Esophagus muscularis mucosa (tissue), 4 donors: ENCODE measurements around the gene MAEA. TPM values are rescaled to one million over a fixed set of nuclear protein-coding genes. Genes with fewer than 3 reads are reported as not detected.

Source experiments
- DNase-seq: peaks from one replicate; pipeline ENCODE4 v3.0.0-alpha.2; 2017; ENCODE audit errors: extremely low spot score
- H3K27ac ChIP-seq, 4 donors: fragments of 200-600 bp; sonication (generic); replicated peaks in 1 of 4; 1 replicate in 3 of 4; 2 replicates in 1 of 4; pipeline ENCODE4 v1.5.1; 2016 to 2019; ENCODE audit warnings: mild to moderate bottlenecking in 1 of 4
- H3K27me3 ChIP-seq, 4 donors: fragments of 200-600 bp; sonication (generic); one replicate each; pipeline versions ENCODE4 v1.5.1 to v1.6.0; 2016 to 2019
- H3K36me3 ChIP-seq, 4 donors: fragments of 200-600 bp; sonication (generic); one replicate each; pipeline ENCODE4 v1.5.1; 2016 to 2019
- H3K4me1 ChIP-seq, 4 donors: fragments of 200-600 bp; sonication (generic); one replicate each; pipeline ENCODE4 v1.5.1; 2016 to 2019
- H3K4me3 ChIP-seq, 4 donors: fragments of 200-600 bp; sonication (generic); 1 replicate in 2 of 4; 2 replicates in 2 of 4; pipeline ENCODE4 v1.5.1; 2016 to 2019; ENCODE audit warnings: mild to moderate bottlenecking in 4 of 4, moderate library complexity in 1 of 4
- H3K9me3 ChIP-seq, 4 donors: fragments of 200-600 bp; sonication (generic); 1 replicate in 3 of 4; 2 replicates in 1 of 4; pipeline ENCODE4 v1.5.1; 2016 to 2019
- EP300 ChIP-seq: sonication (generic); formaldehyde crosslinking; IDR thresholded peaks from one replicate; pipeline ENCODE4 v1.6.1; 2017; ENCODE audit warnings: antibody characterized with exemption
- POLR2A ChIP-seq: fragments of 450-650 bp; IDR thresholded peaks from one replicate; pipeline ENCODE4 v1.6.1; 2017; ENCODE audit warnings: antibody characterized with exemption, moderate library complexity, mild to moderate bottlenecking, low read depth
- POLR2AphosphoS5 ChIP-seq, 2 donors: sonication (generic); formaldehyde crosslinking; IDR thresholded peaks; one replicate each; pipeline ENCODE4 v1.6.1; 2017; ENCODE audit warnings: antibody characterized with exemption in 2 of 2
- WGBS: methylation state at CpG from one replicate; pipeline ENCODE4 v1.1.5; 2018; 5-methylcytosine and 5-hydroxymethylcytosine counted together
- intact Hi-C: fragments of 100-400 bp; cut with DNase I; formaldehyde crosslinking; loops from one replicate; pipeline ENCODE4 v1.15.1; 2023
- total RNA-seq, 4 donors: library from RNA; depleted of rRNA; stranded (reverse); fragments of >200 nt; gene quantifications; one replicate each; pipeline versions ENCODE4 v1.1.0 to v1.2.1, GENCODE V29; 2016
- TF ChIP-seq, protein P1 (sequence below), 3 experiments: fragments of 200-600 bp in 2 of 3; fragments of 450-650 bp in 1 of 3; sonication (generic) in 2 of 3; IDR thresholded peaks; one replicate each; pipeline ENCODE4 v1.5.1; 2017 to 2019; ENCODE audit warnings: antibody characterized with exemption in 3 of 3, mild to moderate bottlenecking in 2 of 3, moderate library complexity in 1 of 3

MAEA gene
- total RNA-seq, 4 donors from 2014 or later, result 54.5 to 63.1 (median 59.8) TPM

- peaks cover 4 to 16% (median 13%) of the 10 kb centered on the region in 4 donors for H3K4me1 ChIP-seq
- intact Hi-C loops, result loop anchor here (10.0 kb wide), 1 partner anchor 177 kb away; no protein-coding TSS in a partner anchor
- TF ChIP-seq POLR2A (no peak), POLR2AphosphoS5 (IDR thresholded peaks at IDR 0.05) (no peak), EP300 (no peak)
- TF ChIP-seq, protein P1, sequence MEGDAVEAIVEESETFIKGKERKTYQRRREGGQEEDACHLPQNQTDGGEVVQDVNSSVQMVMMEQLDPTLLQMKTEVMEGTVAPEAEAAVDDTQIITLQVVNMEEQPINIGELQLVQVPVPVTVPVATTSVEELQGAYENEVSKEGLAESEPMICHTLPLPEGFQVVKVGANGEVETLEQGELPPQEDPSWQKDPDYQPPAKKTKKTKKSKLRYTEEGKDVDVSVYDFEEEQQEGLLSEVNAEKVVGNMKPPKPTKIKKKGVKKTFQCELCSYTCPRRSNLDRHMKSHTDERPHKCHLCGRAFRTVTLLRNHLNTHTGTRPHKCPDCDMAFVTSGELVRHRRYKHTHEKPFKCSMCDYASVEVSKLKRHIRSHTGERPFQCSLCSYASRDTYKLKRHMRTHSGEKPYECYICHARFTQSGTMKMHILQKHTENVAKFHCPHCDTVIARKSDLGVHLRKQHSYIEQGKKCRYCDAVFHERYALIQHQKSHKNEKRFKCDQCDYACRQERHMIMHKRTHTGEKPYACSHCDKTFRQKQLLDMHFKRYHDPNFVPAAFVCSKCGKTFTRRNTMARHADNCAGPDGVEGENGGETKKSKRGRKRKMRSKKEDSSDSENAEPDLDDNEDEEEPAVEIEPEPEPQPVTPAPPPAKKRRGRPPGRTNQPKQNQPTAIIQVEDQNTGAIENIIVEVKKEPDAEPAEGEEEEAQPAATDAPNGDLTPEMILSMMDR (IDR thresholded peaks at IDR 0.05), result no peak
- no peak overlapping the region for H3K4me3 ChIP-seq
- no peak overlapping the region for H3K27ac ChIP-seq
- no peaks in the 10 kb centered on the region for H3K9me3 ChIP-seq
- WGBS, result 91% methylated on average over 1 of the region's 1 CpG
- H3K27me3 ChIP-seq, result no peaks in the 10 kb centered on the region
- no peak for DNase-seq
- H3K36me3 ChIP-seq, result peaks cover 41 to 49% (median 48%) of the 10 kb centered on the region in 4 donors
These were observed 52.3 kb downstream of the MAEA start for GRCh38 chr4:1342003-1342402.

GRCh38 chr4:1344696-1345095 lies 55.0 kb downstream of the MAEA start:
- no peak overlapping the region for H3K4me3 ChIP-seq
- 88% methylated on average over 11 of the region's 12 CpGs for WGBS
- intact Hi-C loops, result loop anchor here (5.0 to 10.0 kb wide), 2 partner anchors 37 to 180 kb away; no protein-coding TSS in a partner anchor
- DNase-seq, result no peak
- H3K36me3 ChIP-seq, result peaks cover 20 to 29% (median 26%) of the 10 kb centered on the region in 4 donors
- TF ChIP-seq POLR2AphosphoS5 (IDR thresholded peaks at IDR 0.05) (no peak), EP300 (no peak), POLR2A (no peak)
- TF ChIP-seq, protein P1 (IDR thresholded peaks at IDR 0.05), result no peak
- peaks cover 18 to 38% (median 35%) of the 10 kb centered on the region in 4 donors for H3K4me1 ChIP-seq
- H3K9me3 ChIP-seq, result no peaks in the 10 kb centered on the region
- no peak overlapping the region for H3K27ac ChIP-seq
- H3K27me3 ChIP-seq, result no peaks in the 10 kb centered on the region

GRCh38 chr4:1345903-1346780 lies 56.5 kb downstream of the MAEA start:
- H3K9me3 ChIP-seq, result no peaks in the 10 kb centered on the region
- WGBS, result under 1% methylated on average over 48 of the region's 76 CpGs
- intact Hi-C loops, result loop anchor here (2.0 to 10.0 kb wide), 3 partner anchors 39 to 181 kb away; partner anchors contain the start of gene CTBP1
- H3K27ac ChIP-seq, result peak overlapping the region; percentile 96 to 100 (median 98)
- peak overlapping the region; percentile 96 to 99 (median 98) for H3K4me3 ChIP-seq
- H3K4me1 ChIP-seq, result peaks cover 18 to 43% (median 39%) of the 10 kb centered on the region in 4 donors
- no peaks in the 10 kb centered on the region for H3K27me3 ChIP-seq
- no peak for DNase-seq
- no peak for TF ChIP-seq POLR2A
- TF ChIP-seq, protein P1 (IDR thresholded peaks at IDR 0.05), result peak in 2 of 3 experiments; percentile 4 to 38
- no peak for TF ChIP-seq POLR2AphosphoS5 (IDR thresholded peaks at IDR 0.05)
- H3K36me3 ChIP-seq, result peaks cover 12 to 23% (median 21%) of the 10 kb centered on the region in 4 donors

GRCh38 chr4:1346781-1347409 lies 57.2 kb downstream of the MAEA start, which contains the start of gene UVSSA:
UVSSA (plus strand) TSS chr4:1347208; CDS start chr4:1348092, 884 bp downstream.
- Histone ChIP-seq H3K4me1 (peaks cover 21 to 50% (median 46%) of the 10 kb centered on the region in 4 donors), H3K36me3 (peaks cover 12 to 17% (median 14%) of the 10 kb centered on the region in 4 donors), H3K4me3 (peak within 1 kb of the TSS; percentile 96 to 99 (median 98)), H3K27me3 (no peaks in the 10 kb centered on the region), H3K9me3 (no peaks in the 10 kb centered on the region), H3K27ac (peak within 1 kb of the TSS; percentile 96 to 100 (median 98))
- 2% methylated on average over 33 of the region's 76 CpGs for whole genome bisulfite sequencing
- intact Hi-C loops, result loop anchor here (2.0 to 10.0 kb wide), 3 partner anchors 40 to 182 kb away; partner anchors contain the start of gene CTBP1
- peak; percentile 100 for DNase-seq
- peak; percentile 82 for TF ChIP-seq POLR2A
- TF ChIP-seq EP300, result no peak
- TF ChIP-seq, protein P1 (IDR thresholded peaks at IDR 0.05), result no peak
- TF ChIP-seq POLR2AphosphoS5 (IDR thresholded peaks at IDR 0.05), result peak; percentile 95 to 97
